Measurements from ENCODE around the gene CARD19. TPM values are rescaled to one million over a fixed set of nuclear protein-coding genes. Genes with fewer than 3 reads are reported as not detected.

CARD19 gene
- total and polyA plus RNA-seq, 2 experiments from 2014 or later: 36.8 to 48.3 TPM

DNA sequence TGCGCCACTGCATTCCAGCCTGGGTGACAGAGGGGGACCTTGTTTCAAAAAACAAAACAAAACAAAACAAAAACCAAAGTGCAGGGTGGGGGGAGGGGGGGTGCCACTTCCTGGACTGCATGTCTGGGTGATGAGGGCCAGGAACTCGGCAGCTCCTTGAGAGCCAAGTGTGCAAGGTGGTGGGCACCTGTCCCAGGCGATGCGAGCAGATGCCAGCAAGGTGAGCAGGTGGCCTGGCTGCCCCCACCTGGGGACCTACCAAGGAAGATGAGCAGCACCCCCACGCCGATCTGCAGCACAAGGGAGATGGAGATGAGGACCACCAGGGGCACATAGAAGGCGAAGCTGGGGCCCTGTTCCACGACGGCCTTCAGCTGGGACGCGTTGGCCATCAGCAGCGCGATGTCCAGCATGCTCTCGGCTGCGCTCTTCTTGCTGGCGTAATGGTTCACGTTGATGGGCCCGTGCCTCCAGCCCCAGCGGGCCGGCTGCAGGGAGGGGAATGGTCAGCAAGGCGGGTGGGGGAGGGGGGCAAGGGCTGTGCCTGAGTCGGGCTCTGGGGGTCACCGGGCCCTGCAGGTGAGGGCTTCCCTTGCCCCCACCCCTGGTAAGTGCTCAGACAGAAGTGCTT, 30.2 kb downstream of the CARD19 start:
- peak; percentile 8; the same call in 2 of the 3 replicates for ATAC-seq
- H3K4me3 ChIP-seq: no peak overlapping the region
- H3K36me3 ChIP-seq (ENCODE audit: insufficient read depth): no peaks in the 10 kb centered on the region
- TF ChIP-seq EZH2phosphoT487 (IDR thresholded peaks at IDR 0.05; ENCODE audit: unreplicated experiment) (no peak), ZNF114 (CRISPR knock-in tag; IDR thresholded peaks at IDR 0.05) (no peak), NANOG (IDR thresholded peaks at IDR 0.05; ENCODE audit: borderline replicate concordance) (no peak)
- Mint-ChIP-seq H3K9me3 (no peaks in the 10 kb centered on the region), H3K4me1 (peaks cover 18% of the 10 kb centered on the region), H3K27ac (peak overlapping the region; percentile 56), H3K36me3 (ENCODE audit: low read depth) (peaks cover 5% of the 10 kb centered on the region; the same call in 2 of the 3 replicates), H3K4me3 (no peak overlapping the region), H3K27me3 (ENCODE audit: insufficient read depth, low read depth, poor library complexity) (peaks cover 4% of the 10 kb centered on the region)
- H3K4me1 ChIP-seq (ENCODE audit: insufficient read depth): peaks cover 8% of the 10 kb centered on the region
- no peaks in the 10 kb centered on the region for H3K27me3 ChIP-seq (ENCODE audit: insufficient read depth)
- H3K4me2 ChIP-seq: no peak overlapping the region
- H3K79me2 ChIP-seq (replicated peaks; ENCODE audit: insufficient read depth): no peaks in the 10 kb centered on the region
- no peak for DNase-seq (ENCODE audit: low spot score)
- H3F3A ChIP-seq (replicated peaks; ENCODE audit: low read depth): no peaks in the 10 kb centered on the region
- H3K27ac ChIP-seq (ENCODE audit: low read depth): no peak overlapping the region
- H2AFZ ChIP-seq: no peak overlapping the region
- H4K20me1 ChIP-seq (replicated peaks; ENCODE audit: insufficient read depth): no peaks in the 10 kb centered on the region
- no peaks in the 10 kb centered on the region for H3K9me2 ChIP-seq (ENCODE audit: insufficient read depth)

DNA sequence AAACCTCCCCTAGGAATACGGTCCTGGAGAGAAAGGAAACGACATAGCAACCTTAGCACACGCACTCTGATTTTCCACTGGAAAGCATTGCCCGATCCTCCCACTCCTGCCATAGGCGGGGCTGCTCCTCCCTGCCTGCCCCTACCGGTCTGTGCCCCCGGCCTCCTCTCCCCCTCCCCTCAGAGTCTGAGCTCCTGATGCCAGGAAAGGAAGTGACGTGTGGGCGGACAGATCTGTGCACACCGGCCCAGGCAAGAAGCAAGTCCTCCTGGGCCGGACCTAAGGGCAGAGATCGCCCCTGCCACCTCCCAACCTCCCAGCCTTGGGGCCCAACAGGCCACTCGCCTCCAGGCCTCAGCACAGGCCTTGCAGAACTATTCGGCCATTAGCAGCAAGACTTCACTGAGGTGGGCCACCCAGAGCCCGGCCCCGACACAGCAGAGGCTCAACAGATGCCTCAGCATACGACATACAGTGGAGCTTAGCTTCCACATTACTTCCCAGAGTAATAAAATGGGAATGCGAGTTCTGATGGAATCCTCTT, 30.9 kb downstream of the CARD19 start:
- Mint-ChIP-seq H3K9me3 (no peaks in the 10 kb centered on the region), H3K4me1 (peaks cover 24% of the 10 kb centered on the region), H3K27ac (peak overlapping the region; percentile 86; the same call in 1 of the 2 replicates), H3K36me3 (ENCODE audit: low read depth) (peaks cover 5% of the 10 kb centered on the region; the same call in 2 of the 3 replicates), H3K27me3 (ENCODE audit: insufficient read depth, low read depth, poor library complexity) (peaks cover 4% of the 10 kb centered on the region), H3K4me3 (no peak overlapping the region)
- H3K27me3 ChIP-seq (ENCODE audit: insufficient read depth): no peaks in the 10 kb centered on the region
- no peaks in the 10 kb centered on the region for H3K9me2 ChIP-seq (ENCODE audit: insufficient read depth)
- ATAC-seq (peak; percentile 58), DNase-seq (ENCODE audit: low spot score) (peak; percentile 32)
- no peaks in the 10 kb centered on the region for H3F3A ChIP-seq (replicated peaks; ENCODE audit: low read depth)
- H3K79me2 ChIP-seq (replicated peaks; ENCODE audit: insufficient read depth): 0 out of 2 replicates have a peak, but pooled peaks cover 4% of the 10 kb centered on the region
- peaks cover 8% of the 10 kb centered on the region for H3K4me1 ChIP-seq (ENCODE audit: insufficient read depth)
- no peaks in the 10 kb centered on the region for H3K36me3 ChIP-seq (ENCODE audit: insufficient read depth)
- H3K27ac ChIP-seq (ENCODE audit: low read depth): no peak overlapping the region
- TF ChIP-seq EZH2 (IDR thresholded peaks at IDR 0.05; ENCODE audit: low read depth, unreplicated experiment) (no peak), ZNF462 (CRISPR knock-in tag; IDR thresholded peaks at IDR 0.05) (no peak), NANOG (IDR thresholded peaks at IDR 0.05; ENCODE audit: borderline replicate concordance) (no peak), ETS1 (IDR thresholded peaks at IDR 0.05) (no peak), POLR2AphosphoS5 (IDR thresholded peaks at IDR 0.05; ENCODE audit: low read depth) (no peak), CREB1 (CRISPR knock-in tag; IDR thresholded peaks at IDR 0.05; ENCODE audit: low read depth) (no peak), EZH2phosphoT487 (IDR thresholded peaks at IDR 0.05; ENCODE audit: unreplicated experiment) (no peak), ZNF331 (CRISPR knock-in tag; IDR thresholded peaks at IDR 0.05; ENCODE audit: low read depth) (no peak), STAT1 (IDR thresholded peaks at IDR 0.05; ENCODE audit: unreplicated experiment) (no peak)
- TF ChIP-seq, protein P1, sequence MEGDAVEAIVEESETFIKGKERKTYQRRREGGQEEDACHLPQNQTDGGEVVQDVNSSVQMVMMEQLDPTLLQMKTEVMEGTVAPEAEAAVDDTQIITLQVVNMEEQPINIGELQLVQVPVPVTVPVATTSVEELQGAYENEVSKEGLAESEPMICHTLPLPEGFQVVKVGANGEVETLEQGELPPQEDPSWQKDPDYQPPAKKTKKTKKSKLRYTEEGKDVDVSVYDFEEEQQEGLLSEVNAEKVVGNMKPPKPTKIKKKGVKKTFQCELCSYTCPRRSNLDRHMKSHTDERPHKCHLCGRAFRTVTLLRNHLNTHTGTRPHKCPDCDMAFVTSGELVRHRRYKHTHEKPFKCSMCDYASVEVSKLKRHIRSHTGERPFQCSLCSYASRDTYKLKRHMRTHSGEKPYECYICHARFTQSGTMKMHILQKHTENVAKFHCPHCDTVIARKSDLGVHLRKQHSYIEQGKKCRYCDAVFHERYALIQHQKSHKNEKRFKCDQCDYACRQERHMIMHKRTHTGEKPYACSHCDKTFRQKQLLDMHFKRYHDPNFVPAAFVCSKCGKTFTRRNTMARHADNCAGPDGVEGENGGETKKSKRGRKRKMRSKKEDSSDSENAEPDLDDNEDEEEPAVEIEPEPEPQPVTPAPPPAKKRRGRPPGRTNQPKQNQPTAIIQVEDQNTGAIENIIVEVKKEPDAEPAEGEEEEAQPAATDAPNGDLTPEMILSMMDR (conservative IDR thresholded peaks at IDR 0.05; ENCODE audit: low read depth in 2 of 2): no peak
- no peaks in the 10 kb centered on the region for H4K20me1 ChIP-seq (replicated peaks; ENCODE audit: insufficient read depth)
- no peak overlapping the region for H2AFZ ChIP-seq
- no peak overlapping the region for H3K4me3 ChIP-seq
- no peak overlapping the region for H3K4me2 ChIP-seq
